GM23338 (cell line): ENCODE results near the gene PRUNE1. TPM values are rescaled to one million over a fixed set of nuclear protein-coding genes. Genes with fewer than 3 reads are reported as not detected.

Experiments used
- ATAC-seq: fragments of 200-7000 bp; cut with Tn5 transposase; 3 replicates; pipeline ENCODE4 v1.9.1; 2020
- DNase-seq: peaks from one replicate; pipeline ENCODE4 v3.0.0-alpha.2; 2015; ENCODE audit warnings: low spot score
- H2AFZ ChIP-seq: fragments of 200-600 bp; sonication (generic); 2 replicates; pipeline ENCODE4 v1.8.0; 2016; ENCODE audit warnings: antibody characterized with exemption, mild to moderate bottlenecking, moderate library complexity
- H3F3A ChIP-seq: fragments of 200-600 bp; sonication (generic); replicated peaks from 2 replicates; pipeline ENCODE4 v1.8.0; 2017; ENCODE audit warnings: antibody characterized with exemption, mixed run types, low read depth
- H3K27ac ChIP-seq: fragments of 200-600 bp; sonication (generic); 2 replicates; pipeline ENCODE4 v1.6.1; 2016; ENCODE audit warnings: low read depth
- H3K27me3 ChIP-seq: fragments of 200-600 bp; sonication (generic); 2 replicates; pipeline ENCODE4 v1.8.0; 2016; ENCODE audit warnings: mild to moderate bottlenecking, mixed run types, moderate library complexity; ENCODE audit not compliant: insufficient read depth
- H3K36me3 ChIP-seq: fragments of 200-600 bp; sonication (generic); 2 replicates; pipeline ENCODE4 v1.8.0; 2016; ENCODE audit warnings: mild to moderate bottlenecking; ENCODE audit not compliant: insufficient read depth
- H3K4me1 ChIP-seq: fragments of 200-600 bp; sonication (generic); 2 replicates; pipeline ENCODE4 v1.8.0; 2016; ENCODE audit warnings: mild to moderate bottlenecking, moderate library complexity; ENCODE audit not compliant: insufficient read depth
- H3K4me2 ChIP-seq: fragments of 200-600 bp; sonication (generic); 2 replicates; pipeline ENCODE4 v1.7.1; 2017; ENCODE audit warnings: mixed run types
- H3K4me3 ChIP-seq: fragments of 200-600 bp; sonication (generic); 2 replicates; pipeline ENCODE4 v1.6.1; 2016; ENCODE audit warnings: mixed run types
- H3K79me2 ChIP-seq: fragments of 200-600 bp; sonication (generic); replicated peaks from 2 replicates; pipeline ENCODE4 v1.8.0; 2017; ENCODE audit warnings: mild to moderate bottlenecking; ENCODE audit not compliant: insufficient read depth
- H3K9me2 ChIP-seq: fragments of 200-600 bp; sonication (generic); 2 replicates; pipeline ENCODE4 v1.8.0; 2017; ENCODE audit not compliant: insufficient read depth
- H4K20me1 ChIP-seq: fragments of 200-600 bp; sonication (generic); replicated peaks from 2 replicates; pipeline ENCODE4 v1.8.0; 2017; ENCODE audit warnings: mild to moderate bottlenecking; ENCODE audit not compliant: insufficient read depth
- H3K27ac Mint-ChIP-seq: 2 replicates; pipeline ENCODE4 v1.8.0; 2020; ENCODE audit warnings: inconsistent platforms, mild to moderate bottlenecking, moderate library complexity, mixed read lengths
- H3K27me3 Mint-ChIP-seq: 3 replicates; pipeline ENCODE4 v1.8.0; 2022; ENCODE audit warnings: low read depth, mild to moderate bottlenecking, moderate library complexity, mixed read lengths, inconsistent platforms; ENCODE audit not compliant: insufficient read depth, poor library complexity
- H3K36me3 Mint-ChIP-seq: 3 replicates; pipeline ENCODE4 v1.8.0; 2021; ENCODE audit warnings: low read depth, mild to moderate bottlenecking, inconsistent platforms, moderate library complexity, mixed read lengths
- H3K4me1 Mint-ChIP-seq: 3 replicates; pipeline ENCODE4 v1.8.0; 2020; ENCODE audit warnings: mild to moderate bottlenecking, inconsistent platforms, mixed read lengths
- H3K4me3 Mint-ChIP-seq: 3 replicates; pipeline ENCODE4 v1.8.0; 2021; ENCODE audit warnings: moderate library complexity, mild to moderate bottlenecking, inconsistent platforms, mixed read lengths
- H3K9me3 Mint-ChIP-seq: 3 replicates; pipeline ENCODE4 v1.8.0; 2020; ENCODE audit warnings: moderate library complexity, mild to moderate bottlenecking, inconsistent platforms, mixed read lengths
- CREB1 ChIP-seq: fragments of 250-450 bp; sonication (Bioruptor Pico); IDR thresholded peaks from 2 replicates; pipeline ENCODE4 v1.5.0; 2020; ENCODE audit warnings: low read depth, mild to moderate bottlenecking, moderate library complexity
- CTCF ChIP-seq, 2 experiments: fragments of 200-600 bp in 1 of 2; sonication (generic) in 1 of 2; conservative IDR thresholded peaks; 2 replicates each; pipeline versions ENCODE4 v1.5.1 to v1.6.1; 2016 to 2017; ENCODE audit warnings: antibody characterized with exemption in 2 of 2, low read depth in 2 of 2, mild to moderate bottlenecking in 2 of 2, moderate library complexity in 1 of 2
- EZH2 ChIP-seq: fragments of 200-600 bp; sonication (generic); IDR thresholded peaks from one replicate; pipeline ENCODE4 v1.8.0; 2017; ENCODE audit warnings: antibody characterized with exemption, mild to moderate bottlenecking, low read depth; ENCODE audit not compliant: unreplicated experiment
- EZH2phosphoT487 ChIP-seq: fragments of 200-600 bp; sonication (generic); IDR thresholded peaks from one replicate; pipeline ENCODE4 v1.8.1; 2018; ENCODE audit warnings: antibody characterized with exemption; ENCODE audit not compliant: unreplicated experiment
- JUNB ChIP-seq: IDR thresholded peaks from one replicate; pipeline ENCODE4 v1.6.1; 2016; ENCODE audit warnings: antibody characterized with exemption; ENCODE audit not compliant: unreplicated experiment
- NANOG ChIP-seq: IDR thresholded peaks from 2 replicates; pipeline ENCODE4 v1.6.1; 2016; ENCODE audit warnings: antibody characterized with exemption, borderline replicate concordance
- POLR2AphosphoS5 ChIP-seq: IDR thresholded peaks from 2 replicates; pipeline ENCODE4 v1.6.1; 2016; ENCODE audit warnings: antibody characterized with exemption, low read depth
- STAT1 ChIP-seq: IDR thresholded peaks from one replicate; pipeline ENCODE4 v1.6.1; 2016; ENCODE audit warnings: antibody characterized with exemption; ENCODE audit not compliant: unreplicated experiment
- ZNF114 ChIP-seq: fragments of 250-450 bp; sonication (Bioruptor Pico); IDR thresholded peaks from 2 replicates; pipeline ENCODE4 v1.5.0; 2020; ENCODE audit warnings: mild to moderate bottlenecking, moderate library complexity
- ZNF331 ChIP-seq: fragments of 250-450 bp; sonication (Bioruptor Pico); IDR thresholded peaks from 2 replicates; pipeline ENCODE4 v1.5.0; 2020; ENCODE audit warnings: low read depth, mild to moderate bottlenecking, moderate library complexity
- ZNF462 ChIP-seq: fragments of 250-450 bp; sonication (Bioruptor Pico); IDR thresholded peaks from 2 replicates; pipeline ENCODE4 v1.5.0; 2020; ENCODE audit warnings: mild to moderate bottlenecking, moderate library complexity
- polyA plus RNA-seq: library from polyadenylated mRNA; unstranded; fragments of >200 nt; fragmentation: Nextera tagmentation; extraction: Ambion mirVana; gene quantifications from 2 replicates; pipeline ENCODE4 v1.2.1, GENCODE V29; 2016
- total RNA-seq: library from RNA; depleted of rRNA; stranded (reverse); fragments of >200 nt; shearing (Covaris generic); gene quantifications from 2 replicates; pipeline ENCODE4 v1.2.3, GENCODE V29; 2014
- TF ChIP-seq, protein P1 (sequence below): IDR thresholded peaks from 2 replicates; pipeline ENCODE4 v1.6.1; 2016; ENCODE audit warnings: antibody characterized with exemption
- TF ChIP-seq, protein P2 (sequence below): IDR thresholded peaks from one replicate; pipeline ENCODE4 v1.6.1; 2018; ENCODE audit warnings: antibody characterized with exemption; ENCODE audit not compliant: unreplicated experiment

Gene PRUNE1
- total and polyA plus RNA-seq, 2 experiments from 2014 or later = 14.7 to 33.2 TPM

GRCh38 chr1:151001602-151002001 is 6.6 kb upstream of the PRUNE1 start:
- no peaks in the 10 kb centered on the region for H3K36me3 ChIP-seq
- H3K4me1 ChIP-seq = peaks cover 17% of the 10 kb centered on the region
- Mint-ChIP-seq H3K9me3 (no peaks in the 10 kb centered on the region), H3K4me1 (peaks cover 18% of the 10 kb centered on the region), H3K27ac (peak overlapping the region; percentile 24; the same call in 1 of the 2 replicates), H3K27me3 (peaks cover 19% of the 10 kb centered on the region), H3K4me3 (no peak overlapping the region; the same call in 2 of the 3 replicates), H3K36me3 (peaks cover 5% of the 10 kb centered on the region; the same call in 2 of the 3 replicates)
- no peaks in the 10 kb centered on the region for H4K20me1 ChIP-seq
- H3K4me2 ChIP-seq = no peak overlapping the region
- H3K27me3 ChIP-seq = no peaks in the 10 kb centered on the region
- H3K9me2 ChIP-seq = no peaks in the 10 kb centered on the region
- no peak for ATAC-seq
- no peak for DNase-seq
- no peak overlapping the region for H3K27ac ChIP-seq
- no peak for TF ChIP-seq ZNF462 (CRISPR knock-in tag)
- no peak for TF ChIP-seq EZH2phosphoT487
- no peak for TF ChIP-seq STAT1
- TF ChIP-seq POLR2AphosphoS5 = no peak
- no peak for TF ChIP-seq JUNB
- TF ChIP-seq CREB1 (CRISPR knock-in tag) = no peak
- TF ChIP-seq, protein P1, sequence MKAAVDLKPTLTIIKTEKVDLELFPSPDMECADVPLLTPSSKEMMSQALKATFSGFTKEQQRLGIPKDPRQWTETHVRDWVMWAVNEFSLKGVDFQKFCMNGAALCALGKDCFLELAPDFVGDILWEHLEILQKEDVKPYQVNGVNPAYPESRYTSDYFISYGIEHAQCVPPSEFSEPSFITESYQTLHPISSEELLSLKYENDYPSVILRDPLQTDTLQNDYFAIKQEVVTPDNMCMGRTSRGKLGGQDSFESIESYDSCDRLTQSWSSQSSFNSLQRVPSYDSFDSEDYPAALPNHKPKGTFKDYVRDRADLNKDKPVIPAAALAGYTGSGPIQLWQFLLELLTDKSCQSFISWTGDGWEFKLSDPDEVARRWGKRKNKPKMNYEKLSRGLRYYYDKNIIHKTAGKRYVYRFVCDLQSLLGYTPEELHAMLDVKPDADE = no peak
- TF ChIP-seq ZNF114 (CRISPR knock-in tag) = no peak
- TF ChIP-seq ZNF331 = no peak
- TF ChIP-seq EZH2 = no peak
- TF ChIP-seq CTCF (conservative IDR thresholded peaks at IDR 0.05; ENCODE audit: low read depth in 2 of 2) = no peak
- no peak for TF ChIP-seq NANOG
- TF ChIP-seq, protein P2, sequence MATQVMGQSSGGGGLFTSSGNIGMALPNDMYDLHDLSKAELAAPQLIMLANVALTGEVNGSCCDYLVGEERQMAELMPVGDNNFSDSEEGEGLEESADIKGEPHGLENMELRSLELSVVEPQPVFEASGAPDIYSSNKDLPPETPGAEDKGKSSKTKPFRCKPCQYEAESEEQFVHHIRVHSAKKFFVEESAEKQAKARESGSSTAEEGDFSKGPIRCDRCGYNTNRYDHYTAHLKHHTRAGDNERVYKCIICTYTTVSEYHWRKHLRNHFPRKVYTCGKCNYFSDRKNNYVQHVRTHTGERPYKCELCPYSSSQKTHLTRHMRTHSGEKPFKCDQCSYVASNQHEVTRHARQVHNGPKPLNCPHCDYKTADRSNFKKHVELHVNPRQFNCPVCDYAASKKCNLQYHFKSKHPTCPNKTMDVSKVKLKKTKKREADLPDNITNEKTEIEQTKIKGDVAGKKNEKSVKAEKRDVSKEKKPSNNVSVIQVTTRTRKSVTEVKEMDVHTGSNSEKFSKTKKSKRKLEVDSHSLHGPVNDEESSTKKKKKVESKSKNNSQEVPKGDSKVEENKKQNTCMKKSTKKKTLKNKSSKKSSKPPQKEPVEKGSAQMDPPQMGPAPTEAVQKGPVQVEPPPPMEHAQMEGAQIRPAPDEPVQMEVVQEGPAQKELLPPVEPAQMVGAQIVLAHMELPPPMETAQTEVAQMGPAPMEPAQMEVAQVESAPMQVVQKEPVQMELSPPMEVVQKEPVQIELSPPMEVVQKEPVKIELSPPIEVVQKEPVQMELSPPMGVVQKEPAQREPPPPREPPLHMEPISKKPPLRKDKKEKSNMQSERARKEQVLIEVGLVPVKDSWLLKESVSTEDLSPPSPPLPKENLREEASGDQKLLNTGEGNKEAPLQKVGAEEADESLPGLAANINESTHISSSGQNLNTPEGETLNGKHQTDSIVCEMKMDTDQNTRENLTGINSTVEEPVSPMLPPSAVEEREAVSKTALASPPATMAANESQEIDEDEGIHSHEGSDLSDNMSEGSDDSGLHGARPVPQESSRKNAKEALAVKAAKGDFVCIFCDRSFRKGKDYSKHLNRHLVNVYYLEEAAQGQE = no peak
- H3K79me2 ChIP-seq = no peaks in the 10 kb centered on the region
- H2AFZ ChIP-seq = no peak overlapping the region
- H3K4me3 ChIP-seq = no peak overlapping the region
- H3F3A ChIP-seq = peaks cover 4% of the 10 kb centered on the region; the same call in 1 of the 2 replicates
